ENCODE data around the gene NXPE1.

The NXPE1 gene

DNA sequence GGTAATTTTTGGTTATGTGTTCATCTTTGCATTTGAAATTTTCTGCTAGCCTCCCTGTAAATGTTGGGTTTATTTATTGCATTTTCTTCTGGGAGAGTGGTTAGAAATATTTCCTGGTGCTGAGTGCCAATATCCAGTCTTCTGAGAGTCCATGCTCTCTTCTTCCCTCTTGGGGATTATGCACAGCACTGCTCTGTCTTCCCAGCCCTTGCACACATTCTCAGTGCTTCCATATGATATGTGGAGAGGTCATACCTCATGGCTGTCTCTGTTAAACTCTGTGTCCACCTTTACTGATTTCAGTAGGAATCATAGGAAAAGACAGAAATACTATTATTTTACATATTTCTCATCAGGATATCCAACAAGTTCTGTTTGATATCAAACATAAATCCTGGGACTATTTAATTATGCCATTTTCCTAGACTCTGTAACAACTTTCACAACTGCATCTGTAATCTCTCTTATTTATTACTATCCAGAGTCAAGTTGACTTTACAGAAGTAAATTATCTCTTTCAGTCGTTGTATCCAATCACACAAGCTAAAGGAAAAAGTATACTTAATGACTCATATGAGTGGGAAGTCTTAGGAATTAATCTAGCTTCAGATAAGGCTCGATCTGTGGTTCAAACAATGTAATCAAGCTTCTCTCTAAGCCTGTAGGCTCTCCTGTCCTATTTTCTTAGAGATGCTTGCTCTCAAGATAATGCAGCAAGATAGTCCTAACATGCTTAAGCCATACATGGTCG lies 2.7 kb upstream of the NXPE1 start:
- ATAC-seq = no peak

DNA sequence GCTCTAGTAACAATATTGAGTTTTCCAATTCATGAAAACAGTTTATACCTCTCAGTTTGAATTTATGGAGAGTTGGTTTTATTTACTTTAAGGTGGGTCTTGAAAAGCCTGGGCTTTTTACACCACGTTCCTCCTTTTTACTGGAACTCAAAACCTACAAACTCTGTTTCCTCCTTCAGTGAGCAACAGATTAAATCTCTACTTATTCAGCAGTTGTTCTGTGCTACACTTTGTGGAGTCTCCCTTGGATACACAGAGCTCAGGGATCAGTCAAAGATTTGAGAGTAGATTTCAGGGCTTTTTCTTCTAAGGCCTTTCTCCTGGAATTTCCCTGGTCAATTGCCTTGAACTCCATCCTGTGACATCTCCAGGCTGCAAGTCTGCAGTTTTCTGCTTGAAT lies 3.5 kb downstream of the NXPE1 start:
- no peak for ATAC-seq

DNA sequence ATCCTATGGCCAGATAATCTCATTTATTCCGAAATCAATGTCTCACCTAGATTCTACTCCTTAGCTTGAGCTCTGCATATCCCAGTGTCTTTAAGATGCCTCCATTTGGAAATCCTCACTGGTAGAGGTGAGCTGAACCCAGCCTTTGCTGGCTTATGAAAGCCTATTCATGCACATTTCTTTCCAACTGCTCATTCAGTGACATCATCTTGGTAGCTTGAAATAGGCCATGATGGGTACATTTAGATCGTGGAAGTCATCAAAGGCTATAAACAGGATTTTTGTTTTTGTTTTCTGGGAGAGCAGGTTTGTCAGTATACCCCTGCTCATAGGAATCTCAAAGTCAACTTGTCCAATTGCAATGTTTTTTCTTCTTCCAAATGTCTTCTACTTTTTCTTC lies 6.0 kb downstream of the NXPE1 start:
- ATAC-seq = no peak

DNA sequence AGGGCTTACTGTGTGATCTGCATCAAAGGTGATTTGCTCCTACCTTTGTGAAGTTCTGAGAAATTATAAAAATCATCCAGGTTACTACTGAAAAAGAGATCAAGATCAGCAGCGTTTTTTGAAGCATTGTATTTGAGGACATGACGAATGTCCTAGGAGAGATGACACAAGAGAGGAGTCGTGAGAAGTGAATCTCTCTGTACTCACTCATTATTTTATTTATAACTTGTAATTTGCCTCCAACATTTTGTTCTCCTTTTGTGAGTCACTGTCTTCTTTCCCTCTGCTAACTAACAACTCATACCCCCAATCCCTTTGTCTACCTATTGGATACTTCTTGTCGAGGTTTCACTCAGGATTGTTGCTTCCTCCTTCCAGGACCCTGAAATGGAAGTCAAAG lies 8.6 kb downstream of the NXPE1 start:
- no peak for ATAC-seq

DNA sequence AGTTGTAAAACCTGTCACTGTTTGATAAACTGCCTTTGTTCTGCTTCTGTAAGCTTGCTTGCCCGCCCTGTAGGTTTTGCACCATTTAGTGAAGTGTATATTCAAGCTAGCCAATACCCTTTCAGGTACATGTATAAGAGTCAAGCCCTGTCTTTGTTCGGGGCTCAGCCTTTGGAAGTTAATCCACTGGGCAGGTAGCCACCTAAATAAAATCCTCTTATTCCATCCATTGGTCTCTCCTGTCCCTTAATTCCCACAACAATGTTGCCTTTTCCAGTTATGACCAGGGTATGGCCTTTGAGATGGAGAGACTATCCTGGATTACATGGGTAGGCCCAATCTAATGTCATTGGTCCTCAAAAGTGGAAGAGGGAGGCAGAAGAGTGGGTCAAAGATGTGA lies 34.0 kb downstream of the NXPE1 start:
- no peak for ATAC-seq

DNA sequence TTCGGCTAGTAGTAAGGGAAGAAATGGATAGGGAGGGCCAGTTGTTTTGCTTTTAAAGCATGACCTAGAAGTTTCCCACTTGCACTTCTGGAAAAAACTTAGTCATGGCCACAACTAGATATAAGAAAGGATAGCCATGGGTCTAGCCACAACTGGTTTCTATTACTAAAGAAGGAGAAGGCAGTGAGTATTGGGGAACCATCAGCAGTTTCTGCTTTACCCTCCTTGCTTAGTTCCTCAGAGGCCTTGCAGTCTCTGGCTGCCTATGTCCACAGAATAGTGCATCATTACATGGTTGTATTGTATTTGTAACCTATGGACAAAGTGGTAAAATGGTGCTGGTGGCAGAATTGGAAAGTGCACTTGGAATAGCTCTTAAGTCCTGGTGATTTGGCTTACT lies 35.6 kb downstream of the NXPE1 start:
- ATAC-seq = no peak

DNA sequence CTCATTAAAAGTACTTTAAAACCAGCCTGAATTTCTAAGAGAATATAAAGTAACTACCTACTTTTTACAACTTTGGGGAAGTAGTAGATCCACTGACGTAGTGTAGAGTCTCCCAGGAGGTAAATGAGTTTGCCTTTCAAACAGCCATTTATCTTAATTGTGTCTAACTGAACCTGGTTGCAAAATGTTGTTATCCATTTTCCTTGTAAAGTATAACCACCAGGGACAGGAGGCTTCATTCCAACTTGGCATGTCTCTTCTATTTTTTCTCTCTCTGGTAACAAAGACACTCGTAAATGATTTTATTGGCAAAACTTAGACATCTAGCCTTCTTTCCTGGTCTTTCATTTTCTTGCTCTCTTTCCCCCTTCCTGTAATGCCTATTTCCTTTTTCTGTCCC lies 36.9 kb downstream of the NXPE1 start:
- ATAC-seq = no peak

DNA sequence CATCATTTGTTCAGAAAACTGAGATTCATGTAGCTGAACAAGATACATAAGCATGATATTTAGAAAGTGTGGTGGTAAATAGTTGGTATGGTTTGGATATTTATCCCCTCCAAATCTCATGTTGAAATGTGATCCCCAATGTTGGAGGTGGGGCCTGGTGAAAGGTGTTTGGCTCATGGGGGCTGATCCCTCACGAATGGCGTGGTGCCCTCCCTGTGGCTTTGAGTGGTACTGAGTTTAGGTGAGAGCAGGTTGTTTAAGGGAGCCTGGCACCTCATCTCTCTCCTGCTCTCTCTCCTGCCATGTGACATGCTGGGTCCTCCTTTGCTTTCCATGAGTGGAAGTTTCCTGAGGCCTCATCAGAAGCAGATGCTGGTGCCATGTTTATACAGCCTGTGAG lies 48.1 kb downstream of the NXPE1 start:
- no peak for ATAC-seq

DNA sequence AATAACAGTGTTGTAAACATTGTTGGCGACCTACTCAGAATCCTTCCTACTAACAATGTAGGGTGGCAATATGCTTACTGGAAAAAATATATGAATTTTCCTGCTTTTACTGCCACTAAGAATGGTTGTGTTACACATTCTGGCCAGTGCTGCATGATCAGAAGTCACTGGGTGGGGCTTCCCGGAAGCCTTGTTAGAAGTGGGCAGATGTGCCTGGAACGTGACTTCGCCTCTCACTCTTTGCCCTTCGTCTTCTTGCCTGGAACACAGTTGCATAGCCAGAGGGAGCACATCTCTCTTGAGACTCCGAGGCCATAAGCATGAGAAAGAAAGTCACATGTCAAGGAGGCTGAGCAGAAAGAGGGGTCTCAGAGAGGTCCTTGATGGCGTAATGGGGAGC lies 48.6 kb downstream of the NXPE1 start:
- no peak for ATAC-seq

DNA sequence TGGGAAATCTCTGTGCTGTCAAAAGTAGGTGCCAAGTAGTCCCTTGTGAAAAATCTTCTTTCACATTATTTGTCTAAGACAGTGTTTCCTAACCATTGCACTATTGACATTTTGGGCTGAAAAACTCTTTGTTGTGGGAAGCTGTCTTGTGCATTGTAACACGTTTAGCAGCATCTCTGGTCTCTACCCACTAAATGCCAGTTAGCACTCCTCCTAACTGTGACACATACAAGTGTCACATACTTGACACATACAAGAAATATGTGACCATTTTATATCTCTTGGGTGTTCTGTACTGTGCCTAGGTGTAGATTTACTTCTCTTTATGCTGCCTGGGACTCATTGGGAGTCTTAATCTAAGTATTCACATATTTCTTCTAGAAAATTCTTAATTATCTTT lies 57.8 kb downstream of the NXPE1 start:
- ATAC-seq = no peak

DNA sequence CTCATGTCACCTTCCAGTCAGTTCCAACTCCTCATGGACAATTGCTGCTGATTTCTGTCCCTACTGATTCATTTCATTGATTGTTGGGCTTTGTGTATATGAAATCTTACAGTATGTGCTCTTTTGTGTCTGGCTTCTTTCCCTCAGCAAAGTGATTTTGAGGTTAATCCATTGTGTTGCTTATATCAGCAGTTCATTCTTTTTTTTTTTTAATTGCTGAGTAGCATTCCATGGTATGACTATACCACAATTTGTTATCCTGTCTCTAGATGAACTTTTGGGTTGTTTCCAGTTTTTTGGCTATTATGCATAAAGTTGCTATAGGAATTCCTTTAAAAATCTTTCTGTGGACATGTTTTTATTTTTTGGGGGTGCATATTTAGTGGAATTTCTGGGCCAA lies 59.9 kb downstream of the NXPE1 start:
- ATAC-seq = no peak

DNA sequence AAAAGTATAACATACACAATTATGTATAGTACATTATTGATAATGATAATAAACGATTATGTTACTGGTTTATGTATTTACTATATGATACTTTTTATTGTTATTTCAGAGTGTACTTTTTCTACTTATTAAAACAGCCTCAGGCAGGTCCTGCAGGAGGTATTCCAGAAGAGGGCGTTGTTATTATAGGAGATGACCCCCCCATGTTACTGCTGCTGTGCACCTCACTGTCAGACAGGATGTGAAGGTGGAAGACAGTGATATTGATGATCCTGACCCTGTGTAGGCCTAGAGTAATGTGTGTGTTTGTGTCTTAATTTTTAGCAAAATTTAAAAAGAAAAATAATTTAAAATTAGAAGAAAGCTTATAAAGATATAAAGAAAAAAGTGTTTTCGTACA lies 62.8 kb downstream of the NXPE1 start:
- ATAC-seq = no peak

DNA sequence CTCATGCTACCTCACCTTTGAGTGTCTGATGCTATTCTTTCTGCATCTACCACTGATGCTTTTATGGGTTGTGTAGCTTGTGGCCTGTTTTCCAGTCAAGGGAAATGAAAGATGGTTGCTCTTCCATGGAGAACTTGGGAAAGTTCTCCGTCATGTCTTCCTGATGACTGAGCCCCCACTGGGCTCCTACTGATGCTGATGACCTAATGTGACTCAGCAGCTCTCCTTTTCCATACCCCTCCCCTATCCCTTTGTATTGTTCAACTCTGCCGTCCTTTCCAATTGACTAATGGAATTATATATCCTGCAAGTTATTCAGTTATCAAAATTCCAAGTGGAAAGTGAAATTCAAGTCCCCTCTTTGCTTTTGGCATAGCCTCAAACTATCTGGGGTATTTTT lies 75.8 kb downstream of the NXPE1 start:
- no peak for ATAC-seq

DNA sequence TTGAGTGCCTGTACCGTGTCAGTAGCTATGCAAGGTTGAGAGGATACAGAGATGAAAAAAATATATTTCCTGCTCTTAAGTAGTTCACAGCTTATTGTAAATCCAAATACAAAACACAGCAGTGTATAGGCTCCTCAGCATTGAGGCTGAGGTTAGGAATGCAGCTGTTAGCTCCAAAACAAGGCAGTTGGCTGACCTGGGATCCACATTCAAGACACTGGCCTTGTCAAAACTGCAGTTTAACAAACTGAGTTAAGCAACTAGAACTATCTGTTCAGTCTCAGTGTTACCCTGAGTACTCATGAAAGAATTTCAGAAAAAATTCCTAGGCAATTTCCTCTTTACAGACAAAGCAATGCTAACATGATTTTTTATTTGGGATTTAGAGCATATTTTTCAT lies 77.6 kb downstream of the NXPE1 start:
- ATAC-seq = no peak

DNA sequence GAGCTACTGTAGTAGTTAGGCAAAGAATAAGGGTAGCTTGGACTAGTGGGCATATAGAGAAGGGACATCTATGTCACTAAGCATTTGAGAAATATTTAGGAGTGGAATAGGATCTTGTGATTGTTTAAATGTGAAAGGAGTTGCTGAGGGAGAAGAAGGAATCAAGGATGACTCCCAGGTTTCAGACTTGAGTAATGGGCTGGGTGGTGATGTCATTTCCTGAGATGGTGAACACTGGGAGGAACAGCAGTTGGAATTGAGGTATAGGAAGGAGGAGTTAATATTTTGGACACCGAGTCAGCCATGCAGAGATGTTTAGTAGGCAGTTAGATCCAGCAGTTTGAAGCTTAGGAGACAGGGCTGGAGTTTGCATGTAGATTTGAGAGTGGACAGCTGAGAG lies 80.3 kb downstream of the NXPE1 start:
- ATAC-seq = no peak

DNA sequence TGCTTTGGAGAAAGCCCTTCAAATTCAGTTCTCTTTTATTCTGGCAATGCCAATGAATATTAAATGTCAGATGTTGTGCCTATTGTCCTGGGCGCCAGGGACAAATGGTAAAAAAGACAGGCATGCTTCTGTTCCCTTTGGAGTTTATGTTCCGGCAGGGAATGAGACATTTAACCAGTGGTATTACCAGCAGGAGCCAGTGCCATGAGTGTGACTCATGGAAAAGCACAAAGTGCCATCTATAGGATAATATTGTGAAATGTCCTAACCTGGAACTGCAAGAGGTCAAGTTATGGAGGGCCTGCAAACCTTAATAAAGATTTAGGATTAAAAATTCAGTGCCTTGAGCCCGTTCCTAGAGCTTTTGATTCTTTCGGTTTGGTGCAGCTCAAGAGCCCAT lies 80.9 kb downstream of the NXPE1 start:
- ATAC-seq = no peak

DNA sequence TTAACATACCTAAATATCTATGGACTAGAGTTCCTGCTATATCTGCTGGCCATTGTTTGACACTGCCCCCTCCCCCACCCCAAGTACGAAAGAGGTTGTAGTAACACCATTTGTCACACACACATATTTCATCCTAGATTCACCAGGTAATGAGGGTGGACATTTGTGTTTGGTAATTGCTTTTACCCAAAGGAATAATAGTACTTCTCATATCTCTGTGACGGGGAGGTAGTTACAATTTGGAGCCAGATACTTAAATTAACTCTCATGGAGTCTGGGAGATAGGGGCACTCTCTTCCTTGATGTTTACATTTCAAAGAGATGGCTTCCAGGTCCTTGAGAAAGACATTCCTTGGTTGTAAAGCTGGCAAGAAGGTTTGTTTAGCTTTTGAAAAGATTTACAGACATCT lies 81.7 kb downstream of the NXPE1 start:
- no peak for ATAC-seq

DNA sequence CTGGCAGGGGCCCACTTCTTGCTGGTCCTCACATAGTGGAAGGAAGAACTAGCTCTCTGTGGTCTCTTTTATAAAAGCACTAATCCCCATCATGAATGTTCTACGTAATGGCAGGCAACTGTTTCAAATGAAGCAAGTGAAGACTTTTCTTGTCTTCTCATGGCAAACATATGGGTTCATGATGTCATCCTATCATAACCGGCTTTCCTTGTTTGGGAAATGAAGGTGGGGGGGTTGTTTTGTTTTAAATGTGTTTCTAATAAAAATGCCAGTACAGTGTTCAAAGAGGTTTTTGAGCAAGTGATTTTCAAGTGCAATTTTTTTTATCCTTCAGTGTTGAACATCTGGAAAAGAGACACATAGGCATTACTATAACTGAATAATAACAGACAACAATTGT lies 87.0 kb downstream of the NXPE1 start:
- ATAC-seq = no peak
